GM15510 (cell line): ENCODE measurements around the gene ITGAE.

ENCODE experiments used
- POLR2A ChIP-seq: IDR thresholded peaks from 3 replicates; pipeline ENCODE4 v1.6.1; 2011; ENCODE audit warnings: borderline replicate concordance; ENCODE audit not compliant: insufficient read length; ENCODE audit errors: extremely low read depth

ITGAE gene

GRCh38 chr17:3754458-3755334 is 46.3 kb downstream of the ITGAE start:
- no peak for TF ChIP-seq POLR2A

DNA sequence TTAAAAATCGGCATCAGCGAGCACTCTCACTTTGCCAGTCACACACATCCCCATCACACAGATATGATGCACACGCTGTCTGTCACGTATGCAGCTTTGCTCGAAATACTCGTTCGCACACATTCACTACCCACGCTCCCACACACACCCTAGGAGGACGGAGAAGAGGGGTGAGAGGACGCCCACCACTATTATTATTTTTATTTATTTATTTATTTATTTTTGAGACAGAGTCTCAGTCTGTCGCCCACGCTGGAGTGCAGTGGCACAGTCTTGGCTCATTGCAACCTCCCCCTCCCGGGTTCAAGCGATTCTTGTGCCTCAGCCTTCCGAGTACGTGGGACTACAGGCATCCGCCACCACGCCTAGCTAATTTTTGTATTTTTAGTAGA is 46.9 kb downstream of the ITGAE start:
- TF ChIP-seq POLR2A: no peak

DNA sequence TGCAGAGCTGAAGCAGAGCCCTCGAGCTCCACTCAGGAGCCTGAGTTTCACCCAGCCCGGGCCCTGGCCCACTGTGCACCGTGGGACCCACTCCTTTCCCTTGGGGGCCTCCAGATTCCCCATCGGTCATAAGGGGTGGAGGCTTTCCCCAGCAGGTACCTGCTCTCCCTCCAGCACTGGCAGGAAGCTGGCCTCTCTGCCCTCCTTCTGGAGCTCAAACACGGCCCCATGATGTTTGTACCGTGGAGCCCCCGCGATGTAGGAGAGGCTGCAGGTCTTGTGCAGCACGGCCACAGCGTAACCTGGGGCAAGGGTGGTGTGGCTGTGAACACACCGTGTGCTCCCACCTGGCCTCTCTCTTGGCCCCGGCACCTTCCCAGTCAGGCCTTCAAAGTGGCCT is 47.4 kb downstream of the ITGAE start:
- no peak for TF ChIP-seq POLR2A

DNA sequence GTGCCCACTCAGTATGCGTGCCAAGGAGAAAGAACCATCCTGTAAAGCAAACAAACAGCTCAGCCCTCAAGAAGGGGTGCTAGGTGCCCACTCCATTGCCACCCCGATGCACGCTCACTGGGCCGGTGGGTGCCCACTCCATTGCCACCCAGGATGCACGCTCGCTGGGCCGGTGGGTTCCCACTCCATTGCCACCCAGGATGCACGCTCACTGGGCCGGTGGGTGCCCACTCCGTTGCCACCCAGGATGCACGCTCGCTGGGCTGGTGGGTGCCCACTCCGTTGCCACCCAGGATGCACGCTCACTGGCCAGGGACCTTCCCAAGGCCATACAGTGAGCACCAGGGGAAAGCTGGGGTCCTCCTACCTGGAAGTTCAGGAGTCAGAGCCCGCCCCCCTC is 49.2 kb downstream of the ITGAE start:
- no peak for TF ChIP-seq POLR2A

GRCh38 chr17:3750926-3751325 is 50.1 kb downstream of the ITGAE start:
- TF ChIP-seq POLR2A: no peak

DNA sequence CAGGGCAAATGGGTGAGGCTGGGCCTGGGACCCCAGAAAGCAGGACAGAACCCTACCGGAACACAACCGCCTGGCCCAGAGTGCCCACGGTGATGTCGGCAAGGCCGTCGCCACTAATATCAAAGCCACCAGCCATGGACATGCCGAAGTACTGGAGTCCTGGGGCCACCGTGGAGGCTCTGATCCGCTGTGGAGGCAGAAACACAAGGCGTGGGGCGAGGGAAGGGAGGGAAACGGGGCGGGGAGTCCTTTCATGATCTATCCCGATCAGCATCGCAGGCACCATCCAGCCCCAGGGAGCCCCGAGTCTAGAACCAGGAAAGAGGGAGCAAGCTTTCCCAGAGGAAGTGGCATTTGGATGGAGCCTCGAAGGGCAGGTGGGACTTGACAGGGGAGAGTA is 50.7 kb downstream of the ITGAE start:
- no peak for TF ChIP-seq POLR2A

DNA sequence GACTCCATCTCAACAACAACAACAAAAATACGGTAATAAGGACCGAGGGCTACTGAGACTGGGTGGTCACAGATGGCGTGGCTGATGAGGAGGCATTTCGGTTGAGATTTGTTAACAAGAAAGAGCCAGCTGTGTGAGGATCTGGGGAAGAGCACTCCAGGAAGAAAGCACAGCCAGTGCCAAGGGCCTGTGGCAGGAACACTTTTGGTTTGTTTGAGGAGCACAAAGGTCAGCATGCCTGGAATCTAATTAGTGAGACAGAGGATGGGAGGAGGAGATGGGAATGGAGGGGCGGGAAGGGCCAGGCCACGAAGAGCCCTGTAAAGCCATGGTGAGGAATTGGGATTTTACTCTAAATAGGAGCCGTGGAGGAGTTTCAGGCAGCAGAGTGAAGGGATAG is 52.4 kb downstream of the ITGAE start:
- no peak for TF ChIP-seq POLR2A

DNA sequence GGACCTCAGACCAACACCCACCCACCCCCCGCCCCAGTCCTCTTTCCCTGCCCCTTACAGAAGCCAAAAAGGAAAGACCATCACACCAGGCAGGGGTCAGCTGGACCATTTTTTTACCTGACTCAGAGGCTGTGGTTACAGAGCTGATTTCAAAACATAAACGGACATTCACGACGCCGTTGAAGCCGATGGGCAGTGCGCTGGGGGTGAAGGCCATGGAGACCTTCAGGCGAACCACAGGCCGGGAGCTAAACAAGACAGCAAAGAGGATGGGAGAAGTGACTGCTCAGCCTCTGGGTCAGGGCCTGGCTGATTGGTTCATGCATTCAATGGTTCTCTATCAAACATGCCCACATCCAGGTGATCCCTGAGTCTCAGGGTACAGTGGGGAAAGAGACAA is 53.2 kb downstream of the ITGAE start:
- TF ChIP-seq POLR2A: no peak

DNA sequence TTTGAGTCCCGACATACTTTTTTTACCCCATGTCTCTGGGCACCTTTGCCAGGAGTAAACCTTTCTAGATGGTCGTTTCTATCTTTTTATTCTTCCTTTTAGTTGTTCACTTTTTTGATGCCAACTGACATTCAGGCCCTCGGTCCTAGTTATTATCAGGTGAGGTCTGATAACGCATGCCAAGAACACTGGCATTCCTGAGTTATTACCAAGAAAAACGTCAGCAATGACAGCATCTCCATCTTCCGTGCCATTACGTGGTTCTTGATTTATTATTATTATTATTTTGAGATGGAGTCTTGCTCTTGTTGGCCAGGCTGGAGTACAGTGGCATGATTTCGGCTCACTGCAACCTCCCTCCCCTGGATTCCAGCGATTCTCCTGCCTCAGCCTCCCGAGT is 55.9 kb downstream of the ITGAE start:
- no peak for TF ChIP-seq POLR2A

- no peak for TF ChIP-seq POLR2A
These were observed 57.0 kb downstream of the ITGAE start for GRCh38 chr17:3744014-3744413.

GRCh38 chr17:3740611-3741073 is 60.3 kb downstream of the ITGAE start:
- no peak for TF ChIP-seq POLR2A

DNA sequence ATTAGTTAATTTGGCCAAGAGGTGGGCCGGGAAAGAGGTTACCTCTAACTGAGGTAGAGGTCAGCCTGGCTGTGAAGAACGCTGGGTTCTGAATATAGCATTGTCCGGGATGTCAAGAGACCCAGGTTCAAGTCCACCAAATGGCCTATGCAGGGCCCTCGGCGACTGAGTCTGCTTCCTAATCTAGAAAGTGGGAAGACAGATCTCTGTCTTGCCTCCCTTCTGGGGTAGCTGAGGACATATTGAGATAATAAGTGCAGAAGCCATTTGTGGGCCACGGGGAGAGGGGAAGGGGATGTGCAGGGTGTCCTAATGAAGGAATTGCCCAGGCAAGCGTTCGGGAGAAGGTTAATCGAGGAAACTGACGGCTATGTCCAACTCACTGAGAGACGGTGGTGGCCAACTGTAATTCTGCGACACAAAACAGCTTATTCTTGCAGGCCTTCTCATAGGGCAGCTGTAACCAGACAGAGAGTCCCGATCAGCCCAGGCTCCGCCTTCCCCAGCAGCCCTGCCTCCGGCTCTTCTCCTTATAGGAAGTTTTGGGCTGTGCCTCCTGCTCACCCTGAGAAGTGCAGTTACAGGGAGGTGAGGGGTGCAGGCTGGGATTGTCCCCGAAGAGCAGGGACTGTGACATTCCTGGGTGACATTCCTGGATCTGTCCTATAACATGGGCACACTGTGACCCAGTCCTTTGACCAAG is 61.4 kb downstream of the ITGAE start:
- no peak for TF ChIP-seq POLR2A

DNA sequence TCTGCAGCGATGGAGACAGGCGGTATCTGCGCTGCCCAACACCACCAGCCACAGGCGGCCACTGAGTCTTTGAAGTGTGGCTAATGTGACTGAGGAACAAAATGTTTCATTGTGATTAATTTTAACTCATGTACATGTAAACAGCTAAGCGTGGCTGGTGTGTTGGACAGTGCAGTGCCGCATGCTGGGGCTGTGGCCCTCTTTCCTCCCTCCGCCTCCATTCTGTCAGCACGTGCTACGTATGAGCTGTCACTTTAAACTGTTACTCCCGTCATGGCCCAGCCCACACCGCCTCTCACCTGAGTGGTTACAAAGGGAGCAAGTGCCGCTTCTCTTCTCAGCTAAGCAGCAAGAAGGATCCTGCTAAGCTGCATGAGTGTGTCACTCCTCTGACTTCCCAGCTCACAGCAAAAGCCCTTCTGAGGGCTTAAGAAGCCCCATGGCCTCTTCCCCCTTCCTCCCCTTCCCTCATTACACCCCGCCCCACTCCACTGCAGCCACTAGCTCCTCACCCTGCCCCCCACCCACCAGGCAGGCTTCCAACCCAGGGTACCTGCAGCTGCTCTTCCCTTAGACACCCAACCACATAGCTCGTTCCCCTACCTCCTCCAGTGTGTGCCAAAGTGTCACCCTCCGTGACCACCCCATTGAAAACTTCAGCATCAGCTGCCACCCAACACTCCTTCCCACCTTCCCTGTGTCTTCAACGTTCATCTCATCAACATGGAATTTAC is 62.3 kb downstream of the ITGAE start:
- TF ChIP-seq POLR2A: no peak

DNA sequence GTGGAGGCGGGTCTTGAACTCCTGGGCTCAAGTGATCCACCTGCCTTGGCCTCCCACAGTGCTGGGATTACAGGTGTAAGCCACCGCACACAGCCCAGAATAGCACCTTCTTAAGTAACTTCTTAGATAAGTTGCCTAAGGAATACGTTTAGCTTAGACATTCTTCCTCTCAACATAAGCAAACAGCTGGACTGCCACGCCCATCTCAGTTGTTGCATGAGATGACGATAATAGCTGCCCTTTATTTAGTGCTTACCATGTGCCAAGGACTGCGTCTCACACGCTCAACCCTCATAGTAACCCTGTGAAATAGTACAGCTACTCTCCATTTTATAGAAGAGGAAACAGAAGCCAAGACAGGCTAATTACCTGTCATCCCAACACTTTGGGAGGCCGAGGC is 65.5 kb downstream of the ITGAE start:
- no peak for TF ChIP-seq POLR2A

GRCh38 chr17:3732210-3732621 is 68.8 kb downstream of the ITGAE start:
- TF ChIP-seq POLR2A: no peak

- no peak for TF ChIP-seq POLR2A
These were observed 70.0 kb downstream of the ITGAE start for GRCh38 chr17:3730881-3731429.

DNA sequence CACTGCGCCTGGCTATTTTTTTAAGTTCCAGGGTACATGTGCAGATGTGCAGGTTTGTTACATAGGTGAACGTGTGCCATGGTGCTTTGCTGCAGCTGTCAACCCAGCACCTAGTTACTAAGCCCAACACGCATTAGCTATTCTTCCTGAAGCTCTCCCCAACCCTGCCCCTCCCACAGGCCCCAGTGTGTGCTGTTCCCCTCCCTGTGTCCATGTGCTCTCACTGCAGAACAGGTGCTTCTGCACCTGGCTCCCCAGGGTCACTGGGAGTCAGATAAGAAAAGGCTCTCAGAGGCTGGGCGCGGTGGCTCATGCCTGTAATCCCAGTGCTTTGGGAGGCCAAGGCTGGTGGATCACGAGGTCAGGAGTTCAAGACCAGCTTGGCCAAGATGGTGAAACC is 71.1 kb downstream of the ITGAE start:
- no peak for TF ChIP-seq POLR2A
